GM12878 (cell line): ENCODE results near the gene VCAN. TPM values are rescaled to one million over a fixed set of nuclear protein-coding genes. Genes with fewer than 3 reads are reported as not detected.

ENCODE experiments used
- ATAC-seq: fragments of 200-7000 bp; cut with Tn5 transposase; 3 replicates; pipeline ENCODE4 v1.9.1; 2020; ENCODE audit warnings: mild to moderate bottlenecking, moderate library complexity
- BruUV-seq: library from RNA; stranded (reverse); fragments of 400-500 nt; replicated peaks from 2 replicates; lab custom pipeline; 2021; lab: Mats Ljungman, UMichigan
- CTCF ChIA-PET: fragments of 300-600 bp; sonication (Branson Sonifier 250); formaldehyde crosslinking; extraction: SDS; loops from one replicate; lab custom pipeline; 2021; ENCODE audit warnings: inconsistent platforms; lab: Yijun Ruan, JAX
- POLR2A ChIA-PET: fragments of 350-600 bp; formaldehyde crosslinking; extraction: SDS; loops from one replicate; lab custom pipeline; 2021; ENCODE audit warnings: inconsistent platforms; lab: Charles Lee
- RAD21 ChIA-PET: fragments of 300-600 bp; sonication (Branson Sonifier 250); formaldehyde crosslinking; loops from one replicate; lab custom pipeline; 2023; ENCODE audit warnings: antibody characterized with exemption; ENCODE audit not compliant: unreplicated experiment; lab: Charles Lee
- SMC1A ChIA-PET: fragments of 300-600 bp; sonication (Branson Sonifier 250); formaldehyde crosslinking; loops from one replicate; lab custom pipeline; 2023; ENCODE audit not compliant: unreplicated experiment, uncharacterized antibody; lab: Charles Lee
- DNase-seq: peaks from one replicate; pipeline ENCODE4 v3.0.0-alpha.2; 2011; ENCODE audit warnings: low read depth, low spot score
- FAIRE-seq: peaks from 3 replicates; lab custom pipeline; 2011; peaks lifted over from hg19 to GRCh38; lab: Jason Lieb, UNC
- H2AFZ ChIP-seq: 2 replicates; pipeline ENCODE4 v1.6.0; 2011; ENCODE audit warnings: low read depth, low read length, control low read depth; ENCODE audit not compliant: control insufficient read depth
- H3K27ac ChIP-seq: 2 replicates; pipeline ENCODE4 v1.5.1; 2011; ENCODE audit warnings: control low read depth; ENCODE audit not compliant: control insufficient read depth, insufficient read depth
- H3K27me3 ChIP-seq, 2 experiments: replicated peaks in 1 of 2; 2 replicates each; pipeline versions ENCODE4 v1.6.0 to v1.6.1; 2011; ENCODE audit warnings: low read length in 1 of 2; ENCODE audit not compliant: control insufficient read depth in 2 of 2, insufficient read depth in 2 of 2
- H3K36me3 ChIP-seq, 2 experiments: 2 replicates each; pipeline ENCODE4 v1.5.1; 2011; ENCODE audit warnings: low read length in 1 of 2; ENCODE audit not compliant: control insufficient read depth in 2 of 2, insufficient read depth in 2 of 2
- H3K4me1 ChIP-seq: 2 replicates; pipeline ENCODE4 v1.6.1; 2011; ENCODE audit warnings: mild to moderate bottlenecking, low read length, moderate library complexity, mixed read lengths; ENCODE audit not compliant: control insufficient read depth, insufficient read depth
- H3K4me2 ChIP-seq: 2 replicates; pipeline ENCODE4 v1.6.0; 2011; ENCODE audit warnings: control low read depth; ENCODE audit not compliant: control insufficient read depth, insufficient read depth
- H3K4me3 ChIP-seq: fragments of 200-600 bp; sonication (generic); 2 replicates; pipeline ENCODE4 v1.5.1; 2016
- H3K79me2 ChIP-seq: 2 replicates; pipeline ENCODE4 v1.6.0; 2011; ENCODE audit warnings: low read length; ENCODE audit not compliant: control insufficient read depth, insufficient read depth
- H3K9ac ChIP-seq: 2 replicates; pipeline ENCODE4 v1.8.0; 2011; ENCODE audit warnings: low read length, control low read depth, mixed read lengths; ENCODE audit not compliant: control insufficient read depth, insufficient read depth
- H3K9me3 ChIP-seq: replicated peaks from 3 replicates; pipeline ENCODE4 v1.5.1; 2011; ENCODE audit warnings: mild to moderate bottlenecking, low read length; ENCODE audit not compliant: control insufficient read depth, insufficient read depth
- H4K20me1 ChIP-seq: 2 replicates; pipeline ENCODE4 v1.6.0; 2011; ENCODE audit not compliant: control insufficient read depth, insufficient read depth
- EGR1 ChIP-seq, 2 experiments: IDR thresholded peaks; 1 replicate in 1 of 2; 2 replicates in 1 of 2; pipeline ENCODE4 v1.6.1; 2011 to 2012; ENCODE audit warnings: low read depth in 2 of 2, low read length in 2 of 2, borderline replicate concordance in 1 of 2, mild to moderate bottlenecking in 1 of 2, moderate library complexity in 1 of 2
- GABPA ChIP-seq: IDR thresholded peaks from 2 replicates; pipeline ENCODE4 v1.6.1; 2014; ENCODE audit warnings: antibody characterized with exemption, low read depth, mild to moderate bottlenecking, inconsistent platforms
- HDAC2 ChIP-seq: fragments of 200-600 bp; sonication (generic); IDR thresholded peaks from 2 replicates; pipeline ENCODE4 v1.6.1; 2017
- NBN ChIP-seq: fragments of 450-650 bp; IDR thresholded peaks from 2 replicates; pipeline ENCODE4 v1.6.1; 2016
- STAT1 ChIP-seq: fragments of 450-650 bp; conservative IDR thresholded peaks from 2 replicates; pipeline ENCODE4 v1.6.1; 2014; ENCODE audit warnings: antibody characterized with exemption, mild to moderate bottlenecking
- TCF3 ChIP-seq: IDR thresholded peaks from 2 replicates; pipeline ENCODE4 v1.6.1; 2012; ENCODE audit warnings: low read depth, mild to moderate bottlenecking, low read length, borderline replicate concordance; ENCODE audit not compliant: insufficient read depth
- TCF7 ChIP-seq: IDR thresholded peaks from 2 replicates; pipeline ENCODE4 v1.6.1; 2014; ENCODE audit warnings: antibody characterized with exemption, borderline replicate concordance
- ZNF384 ChIP-seq: IDR thresholded peaks from 2 replicates; pipeline ENCODE4 v1.6.1; 2012; ENCODE audit warnings: low read depth, mild to moderate bottlenecking, low read length, improper control_type of control experiment, borderline replicate concordance
- WGBS: methylation state at CpG from one replicate; pipeline ENCODE4 v1.1.6; 2016; ENCODE audit warnings: low lambda C conversion rate; ENCODE audit not compliant: insufficient replicate concordance, insufficient coverage; ENCODE audit errors: missing lambda C conversion rate; 5-methylcytosine and 5-hydroxymethylcytosine counted together
- in situ Hi-C: fragments of 300-500 bp; cut with MboI; formaldehyde crosslinking; loops from 9 replicates; pipeline ENCODE4 v1.14.3; 2018; ENCODE audit warnings: mixed read lengths
- intact Hi-C: fragments of 100-400 bp; cut with micrococcal nuclease; formaldehyde crosslinking; loops from one replicate; pipeline ENCODE4 v1.14.2; 2022; ENCODE audit not compliant: unreplicated experiment
- polyA plus RNA-seq, 11 experiments: library from polyadenylated mRNA; depleted of rRNA in 4 of 11; unstranded in 6 of 11; stranded (reverse) in 5 of 11; fragments of >200 nt; fragmentation: Nextera tagmentation in 4 of 11; fragmentation: Illumina TruSeq in 1 of 11; extraction: Ambion mirVana in 4 of 11; extraction: Trizol in 1 of 11; gene quantifications; 1 replicate in 1 of 11; 2 replicates in 10 of 11; pipeline versions ENCODE4 v1.2.1 to v1.2.3, GENCODE V29; 2011 to 2016; ENCODE audit warnings: inconsistent platforms in 2 of 11, missing spikeins in 2 of 11, low read depth in 1 of 11
- total RNA-seq, 4 experiments: library from RNA; depleted of rRNA in 3 of 4; stranded (reverse); fragments of >200 nt in 3 of 4; fragmentation: Illumina TruSeq in 1 of 4; extraction: Trizol in 1 of 4; gene quantifications; 2 replicates each; pipeline versions ENCODE4 v1.2.1 to v1.2.3, GENCODE V29; 2013 to 2021
- TF ChIP-seq, protein P1 (sequence below): IDR thresholded peaks from 2 replicates; pipeline ENCODE4 v1.6.1; 2011; ENCODE audit warnings: borderline replicate concordance, low read depth, mild to moderate bottlenecking, moderate library complexity, low read length; ENCODE audit not compliant: insufficient read depth, poor library complexity, severe bottlenecking
- TF ChIP-seq, protein P2 (sequence below): fragments of 450-650 bp; IDR thresholded peaks from 2 replicates; pipeline ENCODE4 v1.6.1; 2018; ENCODE audit warnings: mild to moderate bottlenecking, low read depth, moderate library complexity; ENCODE audit not compliant: partially characterized antibody

Gene VCAN
- total and polyA plus RNA-seq, 10 of the 15 experiments (the other 5 are each of a cell fraction or from before 2014, with no cell fraction given), result 1.2 to 15.2 (median 4.5) TPM

DNA sequence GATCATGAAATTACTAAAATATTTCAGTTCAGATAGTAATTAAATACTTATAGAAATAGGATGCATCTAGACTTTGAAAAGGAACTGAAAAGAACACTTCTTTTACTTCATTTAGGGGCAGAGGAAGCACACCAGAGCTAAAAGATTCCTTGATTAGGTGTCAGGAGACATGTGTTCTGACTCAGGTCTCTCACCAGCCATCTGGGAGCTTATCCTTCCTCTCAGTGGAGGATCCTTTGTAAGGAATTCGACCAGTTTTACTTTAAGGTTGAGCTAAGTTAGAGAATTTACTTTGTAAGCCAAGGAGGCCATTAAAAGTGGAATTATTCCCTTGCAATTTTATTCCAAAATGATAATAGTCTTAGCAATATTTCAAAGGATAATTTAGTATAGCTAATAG, 16.7 kb downstream of the VCAN start:
- intact Hi-C loops (no loop called here), in situ Hi-C loops (no loop called here)
- H3K9ac ChIP-seq, result no peak overlapping the region
- no TSS peak for BruUV-seq
- ATAC-seq (no peak), FAIRE-seq (no peak), DNase-seq (no peak)
- no peaks in the 10 kb centered on the region for H4K20me1 ChIP-seq
- H3K4me1 ChIP-seq, result no peaks in the 10 kb centered on the region
- ChIA-PET CTCF (interaction anchor here (1.0 kb wide), 1 partner anchor 15 kb away, joined by 5 read pairs; no protein-coding TSS in a partner anchor), RAD21 (no interaction called here), SMC1A (interaction anchor here (0.6 to 1.4 kb wide), 3 partner anchors 11 to 785 kb away, joined by 3 to 4 read pairs (median 3); no protein-coding TSS in a partner anchor), POLR2A (no interaction called here)
- no peaks in the 10 kb centered on the region for H3K9me3 ChIP-seq
- TF ChIP-seq HDAC2 (no peak), GABPA (no peak), STAT1 (no peak), EGR1 (IDR thresholded peaks at IDR 0.05; ENCODE audit: borderline replicate concordance in 1 of 2, low read depth in 2 of 2, low read length in 2 of 2) (no peak), ZNF384 (no peak), NBN (no peak), TCF7 (no peak), TCF3 (no peak)
- TF ChIP-seq, protein P1, sequence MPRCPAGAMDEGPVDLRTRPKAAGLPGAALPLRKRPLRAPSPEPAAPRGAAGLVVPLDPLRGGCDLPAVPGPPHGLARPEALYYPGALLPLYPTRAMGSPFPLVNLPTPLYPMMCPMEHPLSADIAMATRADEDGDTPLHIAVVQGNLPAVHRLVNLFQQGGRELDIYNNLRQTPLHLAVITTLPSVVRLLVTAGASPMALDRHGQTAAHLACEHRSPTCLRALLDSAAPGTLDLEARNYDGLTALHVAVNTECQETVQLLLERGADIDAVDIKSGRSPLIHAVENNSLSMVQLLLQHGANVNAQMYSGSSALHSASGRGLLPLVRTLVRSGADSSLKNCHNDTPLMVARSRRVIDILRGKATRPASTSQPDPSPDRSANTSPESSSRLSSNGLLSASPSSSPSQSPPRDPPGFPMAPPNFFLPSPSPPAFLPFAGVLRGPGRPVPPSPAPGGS, result no peak
- TF ChIP-seq, protein P2, sequence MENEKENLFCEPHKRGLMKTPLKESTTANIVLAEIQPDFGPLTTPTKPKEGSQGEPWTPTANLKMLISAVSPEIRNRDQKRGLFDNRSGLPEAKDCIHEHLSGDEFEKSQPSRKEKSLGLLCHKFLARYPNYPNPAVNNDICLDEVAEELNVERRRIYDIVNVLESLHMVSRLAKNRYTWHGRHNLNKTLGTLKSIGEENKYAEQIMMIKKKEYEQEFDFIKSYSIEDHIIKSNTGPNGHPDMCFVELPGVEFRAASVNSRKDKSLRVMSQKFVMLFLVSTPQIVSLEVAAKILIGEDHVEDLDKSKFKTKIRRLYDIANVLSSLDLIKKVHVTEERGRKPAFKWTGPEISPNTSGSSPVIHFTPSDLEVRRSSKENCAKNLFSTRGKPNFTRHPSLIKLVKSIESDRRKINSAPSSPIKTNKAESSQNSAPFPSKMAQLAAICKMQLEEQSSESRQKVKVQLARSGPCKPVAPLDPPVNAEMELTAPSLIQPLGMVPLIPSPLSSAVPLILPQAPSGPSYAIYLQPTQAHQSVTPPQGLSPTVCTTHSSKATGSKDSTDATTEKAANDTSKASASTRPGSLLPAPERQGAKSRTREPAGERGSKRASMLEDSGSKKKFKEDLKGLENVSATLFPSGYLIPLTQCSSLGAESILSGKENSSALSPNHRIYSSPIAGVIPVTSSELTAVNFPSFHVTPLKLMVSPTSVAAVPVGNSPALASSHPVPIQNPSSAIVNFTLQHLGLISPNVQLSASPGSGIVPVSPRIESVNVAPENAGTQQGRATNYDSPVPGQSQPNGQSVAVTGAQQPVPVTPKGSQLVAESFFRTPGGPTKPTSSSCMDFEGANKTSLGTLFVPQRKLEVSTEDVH, result no peak
- H3K36me3 ChIP-seq, result no peaks in the 10 kb centered on the region
- H3K79me2 ChIP-seq, result no peaks in the 10 kb centered on the region
- H2AFZ ChIP-seq, result no peak overlapping the region
- no peak overlapping the region for H3K4me2 ChIP-seq
- WGBS, result 0% methylated on average over 1 of the region's 1 CpG
- H3K4me3 ChIP-seq, result no peak overlapping the region
- no peak overlapping the region for H3K27ac ChIP-seq
- H3K27me3 ChIP-seq, result no peaks in the 10 kb centered on the region
